IMR-90 (cell line): ENCODE measurements around the gene MYT1. TPM values are rescaled to one million over a fixed set of nuclear protein-coding genes. Genes with fewer than 3 reads are reported as not detected.
A peak's percentile ranks its signal among the peaks of the same experiment; 100 is the strongest.

Experiments
- ATAC-seq: fragments of 200-7000 bp; cut with Tn5 transposase; 2 replicates; pipeline ENCODE4 v1.9.1; 2020; ENCODE audit warnings: low read depth, mild to moderate bottlenecking, moderate library complexity
- BruUV-seq: library from RNA; stranded (reverse); fragments of 400-500 nt; replicated peaks from 2 replicates; lab custom pipeline; 2021; lab: Mats Ljungman, UMichigan
- CTCF ChIA-PET: fragments of 300-600 bp; formaldehyde crosslinking; extraction: SDS; loops from one replicate; lab custom pipeline; 2021; ENCODE audit warnings: antibody characterized with exemption; lab: Yijun Ruan, JAX
- POLR2A ChIA-PET: fragments of 300-600 bp; sonication (Branson Sonifier 250); formaldehyde crosslinking; loops from one replicate; lab custom pipeline; 2022; ENCODE audit warnings: antibody characterized with exemption; ENCODE audit not compliant: unreplicated experiment; lab: Charles Lee
- DNase-seq: peaks from one replicate; pipeline ENCODE4 v3.0.0; 2013
- H2AFZ ChIP-seq: replicated peaks from 2 replicates; pipeline ENCODE3; 2013; ENCODE audit warnings: low read length, mild to moderate bottlenecking; ENCODE audit not compliant: poor library complexity
- H2AK5ac ChIP-seq: 2 replicates; pipeline ENCODE4 v1.6.1; 2013; ENCODE audit warnings: low read depth, low read length, inconsistent platforms
- H2AK9ac ChIP-seq: replicated peaks from 2 replicates; pipeline ENCODE3; 2013; ENCODE audit warnings: mild to moderate bottlenecking, low read depth, low read length, moderate library complexity; ENCODE audit not compliant: poor library complexity
- H2BK120ac ChIP-seq: 2 replicates; pipeline ENCODE4 v1.6.1; 2013; ENCODE audit warnings: low read depth, low read length, inconsistent platforms
- H2BK15ac ChIP-seq: 3 replicates; pipeline ENCODE4 v1.6.1; 2013; ENCODE audit warnings: low read depth, low read length, inconsistent platforms
- H2BK20ac ChIP-seq: 2 replicates; pipeline ENCODE4 v1.6.1; 2013; ENCODE audit warnings: low read depth, mild to moderate bottlenecking, inconsistent platforms, low read length, moderate library complexity
- H2BK5ac ChIP-seq: 2 replicates; pipeline ENCODE4 v1.6.1; 2013; ENCODE audit warnings: mild to moderate bottlenecking, low read depth, low read length, inconsistent platforms; ENCODE audit not compliant: poor library complexity, severe bottlenecking
- H3K14ac ChIP-seq: replicated peaks from 2 replicates; pipeline ENCODE4 v1.6.1; 2013; ENCODE audit warnings: low read depth, low read length, inconsistent platforms
- H3K18ac ChIP-seq: 2 replicates; pipeline ENCODE4 v1.6.1; 2013; ENCODE audit warnings: low read depth, low read length, control low read depth
- H3K23ac ChIP-seq: 2 replicates; pipeline ENCODE4 v1.6.1; 2013; ENCODE audit warnings: low read depth, low read length, inconsistent platforms
- H3K27ac ChIP-seq: 2 replicates; pipeline ENCODE4 v1.5.1; 2013; ENCODE audit warnings: mild to moderate bottlenecking, control low read depth, low read length; ENCODE audit not compliant: insufficient read depth
- H3K27me3 ChIP-seq: 2 replicates; pipeline ENCODE4 v1.6.1; 2013; ENCODE audit warnings: low read length; ENCODE audit not compliant: control insufficient read depth, insufficient read depth
- H3K36me3 ChIP-seq: 2 replicates; pipeline ENCODE4 v1.6.1; 2013; ENCODE audit warnings: low read length, mixed read lengths; ENCODE audit not compliant: control insufficient read depth, insufficient read depth
- H3K4ac ChIP-seq: 2 replicates; pipeline ENCODE4 v1.6.1; 2013; ENCODE audit warnings: low read depth, low read length, inconsistent platforms
- H3K4me1 ChIP-seq: 2 replicates; pipeline ENCODE4 v1.6.1; 2013; ENCODE audit warnings: low read length, mixed read lengths; ENCODE audit not compliant: control insufficient read depth, insufficient read depth
- H3K4me2 ChIP-seq: 2 replicates; pipeline ENCODE4 v1.6.1; 2013; ENCODE audit warnings: low read depth, mild to moderate bottlenecking, control low read depth, low read length, moderate library complexity
- H3K4me3 ChIP-seq: 2 replicates; pipeline ENCODE4 v1.5.1; 2013; ENCODE audit warnings: low read depth, mild to moderate bottlenecking, control low read depth, low read length, moderate library complexity; ENCODE audit not compliant: insufficient read depth
- H3K56ac ChIP-seq: 2 replicates; pipeline ENCODE4 v1.6.1; 2013; ENCODE audit warnings: low read length, inconsistent platforms; ENCODE audit not compliant: insufficient read depth; ENCODE audit errors: extremely low read depth
- H3K79me1 ChIP-seq, 2 experiments: 2 replicates each; pipeline ENCODE4 v1.6.1; 2013; ENCODE audit warnings: low read length in 2 of 2, inconsistent platforms in 1 of 2, low read depth in 1 of 2
- H3K9ac ChIP-seq: 2 replicates; pipeline ENCODE4 v1.6.1; 2013; ENCODE audit warnings: low read depth, low read length, control low read depth
- H3K9me1 ChIP-seq: 2 replicates; pipeline ENCODE4 v1.6.1; 2013; ENCODE audit warnings: low read length, inconsistent platforms; ENCODE audit not compliant: insufficient read depth
- H3K9me3 ChIP-seq: 2 replicates; pipeline ENCODE4 v1.6.1; 2013; ENCODE audit warnings: low read length; ENCODE audit not compliant: control insufficient read depth, insufficient read depth
- H4K20me1 ChIP-seq: 2 replicates; pipeline ENCODE4 v1.6.1; 2013; ENCODE audit warnings: low read length, inconsistent platforms; ENCODE audit not compliant: insufficient read depth
- H4K5ac ChIP-seq: 2 replicates; pipeline ENCODE4 v1.6.1; 2013; ENCODE audit warnings: mild to moderate bottlenecking, low read depth, low read length, control low read depth
- H4K8ac ChIP-seq, 2 experiments: 2 replicates each; pipeline ENCODE4 v1.6.1; 2013; ENCODE audit warnings: low read depth in 2 of 2, low read length in 2 of 2, control low read depth in 1 of 2, inconsistent platforms in 1 of 2
- H4K91ac ChIP-seq: 2 replicates; pipeline ENCODE4 v1.6.1; 2013; ENCODE audit warnings: low read depth, low read length, inconsistent platforms; ENCODE audit not compliant: insufficient read depth
- BHLHE40 ChIP-seq: fragments of 150-350 bp; IDR thresholded peaks from 2 replicates; pipeline ENCODE4 v1.6.1; 2016; ENCODE audit warnings: mild to moderate bottlenecking, low read depth, low read length
- CHD1 ChIP-seq: IDR thresholded peaks from 2 replicates; pipeline ENCODE4 v1.6.1; 2012; ENCODE audit warnings: low read depth, low read length, improper control_type of control experiment
- FOS ChIP-seq: fragments of 150-350 bp; IDR thresholded peaks from 2 replicates; pipeline ENCODE4 v1.6.1; 2016; ENCODE audit warnings: low read depth, low read length
- MAFK ChIP-seq: IDR thresholded peaks from 2 replicates; pipeline ENCODE4 v1.6.1; 2012; ENCODE audit warnings: low read depth, low read length, improper control_type of control experiment
- MAZ ChIP-seq: IDR thresholded peaks from 2 replicates; pipeline ENCODE4 v1.6.1; 2012; ENCODE audit warnings: low read depth, mild to moderate bottlenecking, low read length, improper control_type of control experiment, moderate library complexity, borderline replicate concordance
- MXI1 ChIP-seq: IDR thresholded peaks from 2 replicates; pipeline ENCODE4 v1.6.1; 2012; ENCODE audit warnings: low read depth, mild to moderate bottlenecking, low read length, moderate library complexity, borderline replicate concordance
- NFE2L2 ChIP-seq: fragments of 150-350 bp; IDR thresholded peaks from 2 replicates; pipeline ENCODE4 v1.6.1; 2016; ENCODE audit warnings: low read depth, mild to moderate bottlenecking, low read length
- RAD21 ChIP-seq: IDR thresholded peaks from 2 replicates; pipeline ENCODE4 v1.6.1; 2012; ENCODE audit warnings: low read length, improper control_type of control experiment
- RCOR1 ChIP-seq: IDR thresholded peaks from 2 replicates; pipeline ENCODE4 v1.6.1; 2012; ENCODE audit warnings: mild to moderate bottlenecking, low read length, improper control_type of control experiment; ENCODE audit not compliant: insufficient replicate concordance
- RFX5 ChIP-seq: IDR thresholded peaks from 2 replicates; pipeline ENCODE4 v1.8.0; 2012; ENCODE audit warnings: low read depth, mild to moderate bottlenecking, low read length, moderate library complexity
- SMC3 ChIP-seq: fragments of 150-350 bp; IDR thresholded peaks from 2 replicates; pipeline ENCODE4 v1.6.1; 2016; ENCODE audit warnings: low read depth, mild to moderate bottlenecking, antibody characterized with exemption, low read length, moderate library complexity
- WGBS, 2 experiments: methylation state at CpG; one replicate each; pipeline versions ENCODE4 v1.1.5 to v1.1.7; 2013; ENCODE audit warnings: missing lambda C conversion rate in 2 of 2; ENCODE audit not compliant: insufficient read length in 1 of 2; ENCODE audit errors: extremely low coverage in 2 of 2; 5-methylcytosine and 5-hydroxymethylcytosine counted together
- dilution Hi-C: fragments of 300-500 bp; cut with HindIII; formaldehyde crosslinking; loops from one replicate; pipeline ENCODE4 v1.14.3; 2018; ENCODE audit warnings: low sequenced_read_pairs; ENCODE audit not compliant: unreplicated experiment
- in situ Hi-C: fragments of 300-500 bp; cut with MboI; formaldehyde crosslinking; loops from 3 replicates; pipeline ENCODE4 v1.14.3; 2019; ENCODE audit warnings: low sequenced_read_pairs, inconsistent platforms, mixed read lengths
- intact Hi-C: fragments of 100-400 bp; cut with micrococcal nuclease; formaldehyde crosslinking; loops from 2 replicates; pipeline ENCODE4 v1.10.0; 2022
- polyA plus RNA-seq, 3 experiments: library from polyadenylated mRNA; depleted of rRNA; stranded (reverse); fragments of >200 nt; gene quantifications; 2 replicates each; pipeline ENCODE4 v1.2.3, GENCODE V29; 2012; ENCODE audit warnings: low replicate concordance in 1 of 3
- total RNA-seq: library from RNA; depleted of rRNA; stranded (reverse); fragments of >200 nt; gene quantifications from 2 replicates; pipeline ENCODE4 v1.2.3, GENCODE V29; 2012
- TF ChIP-seq, protein P1 (sequence below): fragments of 150-350 bp; IDR thresholded peaks from 2 replicates; pipeline ENCODE4 v1.6.1; 2016; ENCODE audit warnings: low read depth, mild to moderate bottlenecking, low read length, moderate library complexity, borderline replicate concordance
- TF ChIP-seq, protein P2 (sequence below): conservative IDR thresholded peaks from 2 replicates; pipeline ENCODE4 v1.5.1; 2012; ENCODE audit warnings: mild to moderate bottlenecking, low read depth, low read length, improper control_type of control experiment
- TF ChIP-seq, protein P3 (sequence below): fragments of 150-350 bp; IDR thresholded peaks from 2 replicates; pipeline ENCODE4 v1.6.1; 2017; ENCODE audit warnings: mild to moderate bottlenecking, antibody characterized with exemption, low read length, low read depth

Gene MYT1
- total and polyA plus RNA-seq, 2 of the 4 experiments (the other 2 are of a cell fraction) = not detected

DNA sequence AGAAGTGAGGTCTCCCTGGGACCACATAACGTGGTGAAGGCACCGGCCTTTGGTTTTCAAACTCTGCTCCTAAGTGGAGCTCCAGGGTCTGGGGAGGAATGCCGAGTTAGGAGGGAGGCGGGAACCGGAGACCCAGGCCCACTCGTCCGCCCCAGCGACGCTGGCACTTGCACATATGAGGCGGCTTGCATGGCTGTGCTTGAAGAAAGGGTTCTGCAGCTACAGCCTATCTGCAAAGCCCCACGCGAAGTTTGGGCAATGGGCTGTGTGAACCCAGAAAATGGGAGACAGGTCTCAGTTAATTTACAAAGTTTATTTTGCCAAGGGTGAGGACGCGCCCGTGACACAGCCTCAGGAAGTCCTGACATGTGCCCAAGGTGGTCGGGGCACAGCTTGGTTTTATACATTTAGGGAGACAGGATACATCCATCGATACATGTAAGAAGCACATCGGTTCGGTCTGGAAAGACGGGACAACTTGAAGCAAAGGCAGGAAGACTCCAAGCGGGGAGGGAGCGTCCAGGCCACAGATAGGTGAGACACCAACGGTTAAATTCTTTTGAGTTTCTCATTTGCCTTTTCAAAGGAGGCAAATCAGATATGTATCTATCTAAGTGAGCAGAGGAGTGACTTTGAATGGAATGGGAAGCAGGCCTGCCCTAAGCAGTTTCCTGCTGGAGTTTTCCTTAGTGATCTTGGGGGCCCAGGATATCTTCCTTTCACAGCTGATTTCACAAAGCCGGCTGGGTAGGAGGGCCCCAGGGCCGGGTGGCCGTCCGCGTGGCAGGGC is 90.5 kb downstream of the MYT1 start:
- intact Hi-C loops = no loop called here
- H3K4me3 ChIP-seq = peak overlapping the region; percentile 88
- H4K8ac ChIP-seq = peak overlapping the region; percentile 97 to 100
- 81% methylated on average over 21 of the region's 28 CpGs; no CpG with 5 or more reads in 1 of the 2 experiments for WGBS, 2 experiments
- ATAC-seq = no peak
- H3K36me3 ChIP-seq = no peaks in the 10 kb centered on the region
- no peak overlapping the region for H2BK15ac ChIP-seq
- peak overlapping the region; percentile 85 for H3K27ac ChIP-seq
- H4K5ac ChIP-seq = peak overlapping the region; percentile 93
- TF ChIP-seq, protein P1, sequence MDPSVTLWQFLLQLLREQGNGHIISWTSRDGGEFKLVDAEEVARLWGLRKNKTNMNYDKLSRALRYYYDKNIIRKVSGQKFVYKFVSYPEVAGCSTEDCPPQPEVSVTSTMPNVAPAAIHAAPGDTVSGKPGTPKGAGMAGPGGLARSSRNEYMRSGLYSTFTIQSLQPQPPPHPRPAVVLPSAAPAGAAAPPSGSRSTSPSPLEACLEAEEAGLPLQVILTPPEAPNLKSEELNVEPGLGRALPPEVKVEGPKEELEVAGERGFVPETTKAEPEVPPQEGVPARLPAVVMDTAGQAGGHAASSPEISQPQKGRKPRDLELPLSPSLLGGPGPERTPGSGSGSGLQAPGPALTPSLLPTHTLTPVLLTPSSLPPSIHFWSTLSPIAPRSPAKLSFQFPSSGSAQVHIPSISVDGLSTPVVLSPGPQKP = no peak
- TF ChIP-seq SMC3 = no peak
- no peak for TF ChIP-seq MAFK
- no peak for TF ChIP-seq RCOR1
- TF ChIP-seq BHLHE40 = no peak
- no peak for TF ChIP-seq MAZ
- no peak for TF ChIP-seq CHD1
- no peak for TF ChIP-seq FOS
- TF ChIP-seq, protein P2, sequence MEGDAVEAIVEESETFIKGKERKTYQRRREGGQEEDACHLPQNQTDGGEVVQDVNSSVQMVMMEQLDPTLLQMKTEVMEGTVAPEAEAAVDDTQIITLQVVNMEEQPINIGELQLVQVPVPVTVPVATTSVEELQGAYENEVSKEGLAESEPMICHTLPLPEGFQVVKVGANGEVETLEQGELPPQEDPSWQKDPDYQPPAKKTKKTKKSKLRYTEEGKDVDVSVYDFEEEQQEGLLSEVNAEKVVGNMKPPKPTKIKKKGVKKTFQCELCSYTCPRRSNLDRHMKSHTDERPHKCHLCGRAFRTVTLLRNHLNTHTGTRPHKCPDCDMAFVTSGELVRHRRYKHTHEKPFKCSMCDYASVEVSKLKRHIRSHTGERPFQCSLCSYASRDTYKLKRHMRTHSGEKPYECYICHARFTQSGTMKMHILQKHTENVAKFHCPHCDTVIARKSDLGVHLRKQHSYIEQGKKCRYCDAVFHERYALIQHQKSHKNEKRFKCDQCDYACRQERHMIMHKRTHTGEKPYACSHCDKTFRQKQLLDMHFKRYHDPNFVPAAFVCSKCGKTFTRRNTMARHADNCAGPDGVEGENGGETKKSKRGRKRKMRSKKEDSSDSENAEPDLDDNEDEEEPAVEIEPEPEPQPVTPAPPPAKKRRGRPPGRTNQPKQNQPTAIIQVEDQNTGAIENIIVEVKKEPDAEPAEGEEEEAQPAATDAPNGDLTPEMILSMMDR = no peak
- TF ChIP-seq RAD21 = no peak
- TF ChIP-seq NFE2L2 = no peak
- TF ChIP-seq, protein P3, sequence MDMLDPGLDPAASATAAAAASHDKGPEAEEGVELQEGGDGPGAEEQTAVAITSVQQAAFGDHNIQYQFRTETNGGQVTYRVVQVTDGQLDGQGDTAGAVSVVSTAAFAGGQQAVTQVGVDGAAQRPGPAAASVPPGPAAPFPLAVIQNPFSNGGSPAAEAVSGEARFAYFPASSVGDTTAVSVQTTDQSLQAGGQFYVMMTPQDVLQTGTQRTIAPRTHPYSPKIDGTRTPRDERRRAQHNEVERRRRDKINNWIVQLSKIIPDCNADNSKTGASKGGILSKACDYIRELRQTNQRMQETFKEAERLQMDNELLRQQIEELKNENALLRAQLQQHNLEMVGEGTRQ = no peak
- TF ChIP-seq RFX5 = no peak
- TF ChIP-seq MXI1 = no peak
- H2AFZ ChIP-seq = peak overlapping the region; percentile 100
- peaks cover 3% of the 10 kb centered on the region; the same call in 1 of the 2 replicates for H3K9me1 ChIP-seq
- peak overlapping the region; percentile 77; the same call in 1 of the 2 replicates for H2BK120ac ChIP-seq
- H3K4me2 ChIP-seq = peak overlapping the region; percentile 62
- peak overlapping the region; percentile 83 for H4K91ac ChIP-seq
- ChIA-PET POLR2A (no interaction called here), CTCF (no interaction called here)
- BruUV-seq = no TSS peak
- H3K4me1 ChIP-seq = peaks cover 10% of the 10 kb centered on the region
- no peaks in the 10 kb centered on the region for H4K20me1 ChIP-seq
- H3K14ac ChIP-seq = no peak overlapping the region; the same call in 1 of the 2 replicates
- peak overlapping the region; percentile 82 for H3K9ac ChIP-seq
- H2BK20ac ChIP-seq = no peak overlapping the region
- dilution Hi-C loops = no loop called here
- peak overlapping the region; percentile 75 for H2BK5ac ChIP-seq
- H2AK9ac ChIP-seq = peak overlapping the region; percentile 93
- no peak for DNase-seq
- no peak overlapping the region; the same call in 1 of the 2 replicates for H3K56ac ChIP-seq
- peak overlapping the region; percentile 78 for H2AK5ac ChIP-seq
- H3K4ac ChIP-seq = peak overlapping the region; percentile 94
- H3K9me3 ChIP-seq = no peaks in the 10 kb centered on the region
- H3K23ac ChIP-seq = peak overlapping the region; percentile 94; the same call in 1 of the 2 replicates
- no peak overlapping the region; the same call in 1 of the 2 replicates for H3K18ac ChIP-seq
- peaks cover 22 to 26% of the 10 kb centered on the region in 2 experiments for H3K79me1 ChIP-seq
- peaks cover 8% of the 10 kb centered on the region for H3K27me3 ChIP-seq
- in situ Hi-C loops = no loop called here
